Measurements from ENCODE around the gene TRA2B.

DNA sequence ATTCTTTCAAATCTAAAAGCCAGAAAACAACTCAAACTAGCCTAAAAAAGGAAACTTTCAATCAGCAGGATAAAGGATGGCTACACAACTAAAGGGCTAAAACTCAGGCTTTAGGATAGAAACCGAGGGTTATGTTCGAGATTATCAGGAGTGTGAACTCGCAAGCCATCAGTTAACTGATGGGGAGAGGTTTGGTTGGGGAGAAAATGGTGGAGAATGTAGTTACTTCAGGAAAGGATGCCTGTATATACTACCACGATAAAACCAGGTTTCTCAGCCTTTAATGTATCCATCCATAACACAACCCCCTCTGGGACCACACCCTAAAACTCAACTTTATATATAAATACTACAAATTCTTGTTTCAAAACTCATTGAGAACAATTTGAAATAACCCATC is 22.2 kb downstream of the TRA2B start:
- TF ChIP-seq CTCF (IDR thresholded peaks at IDR 0.05) (no peak), POLR2A (IDR thresholded peaks at IDR 0.05) (no peak)

Data from thyroid gland (tissue), 4 donors.